Type B pancreatic cell (in vitro differentiated cells): ENCODE measurements around the gene TTC22. TPM values are rescaled to one million over a fixed set of nuclear protein-coding genes. Genes with fewer than 3 reads are reported as not detected.
A peak's percentile ranks its signal among the peaks of the same experiment; 100 is the strongest.
"Not testable (repeated sequence)": the region's sequence is repeated elsewhere in the genome, so short reads cannot be mapped to it uniquely, and the experiment has no call there.

Source experiments
- DNase-seq: peaks from one replicate; pipeline ENCODE4 v3.0.0; 2021; ENCODE audit warnings: mixed read lengths; ENCODE audit not compliant: unreplicated experiment; ENCODE audit errors: extremely low spot score
- H3K27ac Mint-ChIP-seq: 2 replicates; pipeline ENCODE4 v1.8.0; 2021; ENCODE audit warnings: mild to moderate bottlenecking, mixed read lengths
- H3K27me3 Mint-ChIP-seq: 2 replicates; pipeline ENCODE4 v1.8.0; 2021; ENCODE audit warnings: mixed read lengths
- H3K36me3 Mint-ChIP-seq: 2 replicates; pipeline ENCODE4 v1.8.0; 2021; ENCODE audit warnings: mixed read lengths
- H3K4me1 Mint-ChIP-seq: one replicate; pipeline ENCODE4 v1.8.0; 2021; ENCODE audit warnings: mixed read lengths; ENCODE audit not compliant: unreplicated experiment
- H3K4me3 Mint-ChIP-seq: 2 replicates; pipeline ENCODE4 v1.8.0; 2021; ENCODE audit warnings: mild to moderate bottlenecking, mixed read lengths
- H3K9me3 Mint-ChIP-seq: 2 replicates; pipeline ENCODE4 v1.8.0; 2021; ENCODE audit warnings: mixed read lengths
- CTCF ChIP-seq: fragments of 200-600 bp; sonication (generic); conservative IDR thresholded peaks from 2 replicates; pipeline ENCODE4 v1.5.0; 2021; ENCODE audit warnings: antibody characterized with exemption, mild to moderate bottlenecking
- total RNA-seq: library from RNA; stranded (reverse); gene quantifications from 2 replicates; pipeline ENCODE4 v1.2.1, GENCODE V29; 2021; ENCODE audit warnings: low replicate concordance

The TTC22 gene
- total RNA-seq, 1 donor from 2014 or later = 7.0 TPM

GRCh38 chr1:54777011-54777410 is 24.1 kb downstream of the TTC22 start:
- DNase-seq = peak; percentile 34
- no peak for TF ChIP-seq CTCF
- H3K36me3 Mint-ChIP-seq = no peaks in the 10 kb centered on the region
- no peak overlapping the region for H3K27ac Mint-ChIP-seq
- H3K4me1 Mint-ChIP-seq = no peaks in the 10 kb centered on the region
- no peaks in the 10 kb centered on the region for H3K9me3 Mint-ChIP-seq
- peaks cover 33% of the 10 kb centered on the region for H3K27me3 Mint-ChIP-seq
- H3K4me3 Mint-ChIP-seq = no peak overlapping the region

DNA sequence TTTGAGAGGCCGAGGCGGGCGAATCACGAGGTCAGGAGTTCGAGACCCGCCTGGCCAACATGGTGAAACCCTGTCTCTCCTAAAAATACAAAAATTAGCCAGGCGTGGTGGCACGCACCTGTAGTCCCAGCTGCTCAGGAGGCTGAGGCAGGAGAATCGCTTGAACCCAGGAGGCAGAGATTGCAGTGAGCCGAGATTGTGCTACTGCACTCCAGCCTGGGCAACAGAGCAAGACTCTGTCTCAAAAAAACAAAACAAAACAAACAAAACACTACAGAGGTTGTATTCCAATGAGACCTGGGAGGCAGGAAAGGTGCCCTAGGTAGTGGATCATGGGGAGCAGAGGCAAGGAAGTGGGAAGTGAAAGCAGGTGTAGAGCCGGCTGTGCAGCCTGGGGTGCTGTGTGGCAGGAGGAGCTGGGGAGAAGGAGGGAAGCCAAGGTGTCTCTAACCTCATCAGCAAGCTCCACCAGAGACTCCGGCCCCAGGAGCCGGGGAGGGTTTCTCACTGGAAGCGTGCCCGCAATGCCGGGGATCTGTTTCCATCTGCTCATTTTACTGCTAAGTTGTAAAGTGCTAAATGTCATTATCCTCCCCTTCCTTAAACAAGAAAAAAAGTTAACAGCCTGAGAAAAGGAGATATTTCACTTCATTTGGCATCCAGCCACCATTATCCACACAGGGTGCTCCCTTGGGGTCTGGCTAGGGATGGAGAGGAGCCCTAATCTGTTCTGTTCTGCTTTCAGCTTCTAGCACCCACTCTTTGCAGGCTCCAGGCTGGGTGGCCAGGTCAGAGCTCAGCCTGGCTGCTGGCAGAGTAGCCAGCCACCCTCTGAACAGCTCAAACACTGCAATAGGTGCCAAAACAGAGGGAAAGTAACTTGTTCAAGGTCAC is 25.0 kb downstream of the TTC22 start:
- DNase-seq, H3K9me3 Mint-ChIP-seq, H3K36me3 Mint-ChIP-seq, H3K4me1 Mint-ChIP-seq, H3K27ac Mint-ChIP-seq, H3K4me3 Mint-ChIP-seq: not testable (repeated sequence)
- H3K27me3 Mint-ChIP-seq = peaks cover 27% of the 10 kb centered on the region

- H3K36me3 Mint-ChIP-seq = no peaks in the 10 kb centered on the region
- peaks cover 18% of the 10 kb centered on the region for H3K27me3 Mint-ChIP-seq
- no peak overlapping the region for H3K4me3 Mint-ChIP-seq
- no peaks in the 10 kb centered on the region for H3K4me1 Mint-ChIP-seq
- H3K9me3 Mint-ChIP-seq = no peaks in the 10 kb centered on the region
- no peak for DNase-seq
- TF ChIP-seq CTCF = no peak
- no peak overlapping the region for H3K27ac Mint-ChIP-seq
Observed at GRCh38 chr1:54774820-54775498, 26.2 kb downstream of the TTC22 start.

DNA sequence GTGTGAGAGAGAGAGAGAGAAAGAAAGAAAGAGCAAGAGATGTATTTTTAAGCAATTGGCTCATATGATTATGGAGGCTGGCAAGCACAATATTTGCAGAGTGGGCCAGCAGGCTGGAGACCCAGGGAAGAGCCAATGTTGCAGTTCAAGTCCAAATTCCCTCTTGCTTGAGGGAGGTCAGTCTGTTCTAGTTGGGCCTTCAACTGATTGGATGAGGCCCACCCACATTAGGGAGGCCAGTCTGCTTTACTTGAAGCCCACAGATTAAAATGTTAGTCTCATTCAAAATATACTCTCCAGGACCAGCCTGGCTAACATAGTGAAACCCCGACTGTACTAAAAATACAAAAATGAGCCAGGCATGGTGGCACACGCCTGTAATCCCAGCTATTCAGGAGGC is 28.2 kb downstream of the TTC22 start:
- DNase-seq = no peak
- no peaks in the 10 kb centered on the region for H3K9me3 Mint-ChIP-seq
- no peak for TF ChIP-seq CTCF
- H3K4me1 Mint-ChIP-seq = no peaks in the 10 kb centered on the region
- peaks cover 5% of the 10 kb centered on the region for H3K27me3 Mint-ChIP-seq
- no peaks in the 10 kb centered on the region for H3K36me3 Mint-ChIP-seq
- H3K4me3 Mint-ChIP-seq = no peak overlapping the region
- H3K27ac Mint-ChIP-seq = no peak overlapping the region

- peaks cover 9% of the 10 kb centered on the region for H3K27me3 Mint-ChIP-seq
- H3K9me3 Mint-ChIP-seq = no peaks in the 10 kb centered on the region
- no peak for DNase-seq
- no peak overlapping the region for H3K27ac Mint-ChIP-seq
- no peak for TF ChIP-seq CTCF
- no peak overlapping the region for H3K4me3 Mint-ChIP-seq
- H3K4me1 Mint-ChIP-seq = peaks cover 12% of the 10 kb centered on the region
- H3K36me3 Mint-ChIP-seq = no peaks in the 10 kb centered on the region
Observed at GRCh38 chr1:54768093-54768492, 33.0 kb downstream of the TTC22 start.

DNA sequence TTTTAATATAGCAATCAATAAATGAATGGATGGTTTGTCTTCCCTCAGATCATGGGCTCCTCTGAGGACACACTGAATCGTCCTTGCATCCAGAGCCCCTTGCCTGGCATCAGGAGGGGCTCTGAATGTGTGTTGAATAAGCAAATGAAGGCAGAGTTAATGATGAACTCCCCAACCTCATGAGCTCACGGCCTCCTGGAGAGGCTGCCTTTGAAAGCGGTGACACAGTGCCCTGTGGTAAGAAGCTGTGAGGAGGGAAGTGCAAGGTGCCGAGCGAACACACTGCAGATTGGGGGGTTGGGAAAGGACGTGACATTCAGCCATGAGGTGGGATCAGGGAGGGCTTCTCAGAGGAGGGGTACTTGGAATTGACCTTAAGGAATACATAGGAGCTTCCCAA is 33.6 kb downstream of the TTC22 start:
- no peak for DNase-seq
- no peaks in the 10 kb centered on the region for H3K9me3 Mint-ChIP-seq
- H3K36me3 Mint-ChIP-seq = no peaks in the 10 kb centered on the region
- H3K4me1 Mint-ChIP-seq = peaks cover 16% of the 10 kb centered on the region
- no peak for TF ChIP-seq CTCF
- no peak overlapping the region for H3K4me3 Mint-ChIP-seq
- peaks cover 9% of the 10 kb centered on the region for H3K27me3 Mint-ChIP-seq
- no peak overlapping the region for H3K27ac Mint-ChIP-seq
